C4-2B (cell line): ENCODE measurements around the gene PGP.

ENCODE experiments used
- ZFX ChIP-seq: fragments of 450-650 bp; IDR thresholded peaks from 2 replicates; pipeline ENCODE4 v1.6.1; 2017
- TF ChIP-seq, protein P1 (sequence below): fragments of 450-650 bp; conservative IDR thresholded peaks from 2 replicates; pipeline ENCODE4 v1.5.1; 2017; ENCODE audit warnings: mild to moderate bottlenecking

DNA sequence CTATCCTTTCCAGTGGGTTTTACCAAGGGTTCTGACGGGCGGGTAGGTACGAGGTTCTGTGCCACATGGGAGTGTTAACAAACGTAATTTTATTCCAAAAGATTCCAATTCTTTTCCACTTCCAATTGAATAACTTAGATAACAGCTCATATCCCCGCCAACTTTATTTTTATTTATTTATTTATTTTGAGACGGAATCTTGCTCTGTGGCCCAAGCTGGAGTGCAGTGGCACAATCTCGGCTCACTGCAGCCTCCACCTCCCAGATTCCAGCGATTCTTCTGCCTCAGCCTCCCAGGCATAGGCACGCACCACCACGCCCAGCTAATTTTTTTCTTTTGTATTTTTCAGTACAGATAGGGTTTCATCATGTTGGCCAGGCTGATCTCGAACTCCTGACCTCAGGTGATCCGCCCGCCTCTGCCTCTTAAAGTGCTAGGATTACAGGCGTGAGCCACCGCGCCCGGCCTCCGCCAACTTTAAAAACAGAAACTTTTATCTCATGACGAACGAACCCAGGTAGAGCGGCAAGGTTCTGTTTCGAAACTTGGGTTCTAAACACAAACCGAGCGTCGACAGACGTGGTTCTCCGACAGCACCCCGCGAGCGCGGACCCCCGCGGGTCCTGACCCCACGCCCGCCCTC, 36.1 kb upstream of the PGP start:
- TF ChIP-seq, protein P1, sequence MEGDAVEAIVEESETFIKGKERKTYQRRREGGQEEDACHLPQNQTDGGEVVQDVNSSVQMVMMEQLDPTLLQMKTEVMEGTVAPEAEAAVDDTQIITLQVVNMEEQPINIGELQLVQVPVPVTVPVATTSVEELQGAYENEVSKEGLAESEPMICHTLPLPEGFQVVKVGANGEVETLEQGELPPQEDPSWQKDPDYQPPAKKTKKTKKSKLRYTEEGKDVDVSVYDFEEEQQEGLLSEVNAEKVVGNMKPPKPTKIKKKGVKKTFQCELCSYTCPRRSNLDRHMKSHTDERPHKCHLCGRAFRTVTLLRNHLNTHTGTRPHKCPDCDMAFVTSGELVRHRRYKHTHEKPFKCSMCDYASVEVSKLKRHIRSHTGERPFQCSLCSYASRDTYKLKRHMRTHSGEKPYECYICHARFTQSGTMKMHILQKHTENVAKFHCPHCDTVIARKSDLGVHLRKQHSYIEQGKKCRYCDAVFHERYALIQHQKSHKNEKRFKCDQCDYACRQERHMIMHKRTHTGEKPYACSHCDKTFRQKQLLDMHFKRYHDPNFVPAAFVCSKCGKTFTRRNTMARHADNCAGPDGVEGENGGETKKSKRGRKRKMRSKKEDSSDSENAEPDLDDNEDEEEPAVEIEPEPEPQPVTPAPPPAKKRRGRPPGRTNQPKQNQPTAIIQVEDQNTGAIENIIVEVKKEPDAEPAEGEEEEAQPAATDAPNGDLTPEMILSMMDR: no peak
- TF ChIP-seq ZFX: no peak
